Activated naive CD4-positive, alpha-beta T cell treated with anti-CD3 and anti-CD28 coated beads, Interleukin-2, amount 50 U/mL, for 72 hours (primary cell): ENCODE measurements around the gene GLI3. TPM values are rescaled to one million over a fixed set of nuclear protein-coding genes. Genes with fewer than 3 reads are reported as not detected.

ENCODE experiments used
- ATAC-seq, 2 donors: fragments of 150-1000 bp; cut with Tn5 transposase; 2 replicates each; pipeline ENCODE4 v1.10.0; 2021; ENCODE audit warnings: mild to moderate bottlenecking in 2 of 2, moderate library complexity in 2 of 2
- DNase-seq, 2 donors: peaks; one replicate each; pipeline ENCODE4 v3.0.0; 2021 to 2022; ENCODE audit warnings: low spot score in 2 of 2
- H3K27ac Mint-ChIP-seq, 2 donors: one replicate each; pipeline ENCODE4 v1.8.0; 2022; ENCODE audit warnings: mild to moderate bottlenecking in 2 of 2, mixed read lengths in 2 of 2
- H3K36me3 Mint-ChIP-seq, 2 donors: one replicate each; pipeline ENCODE4 v1.8.0; 2022; ENCODE audit warnings: mixed read lengths in 2 of 2
- H3K9me3 Mint-ChIP-seq, 2 donors: one replicate each; pipeline ENCODE4 v1.8.0; 2022; ENCODE audit warnings: mixed read lengths in 2 of 2
- total RNA-seq, 2 donors: library from RNA; stranded (reverse); gene quantifications; one replicate each; pipeline ENCODE4 v1.2.3, GENCODE V29; 2022

GLI3 gene
- total RNA-seq, 2 donors from 2014 or later, result 0.14 to 0.64 TPM

- DNase-seq, result no peak
- peaks cover 5 to 10% of the 10 kb centered on the region in 2 donors for H3K36me3 Mint-ChIP-seq
- ATAC-seq, result no peak
- no peak overlapping the region for H3K27ac Mint-ChIP-seq
- H3K9me3 Mint-ChIP-seq, result peaks cover 0 to 3% of the 10 kb centered on the region in 2 donors
These were observed 4.4 kb upstream of the GLI3 start for GRCh38 chr7:42241424-42241823.

- Mint-ChIP-seq H3K36me3 (peaks cover 5 to 15% of the 10 kb centered on the region in 2 donors), H3K27ac (no peak overlapping the region), H3K9me3 (peaks cover 0 to 3% of the 10 kb centered on the region in 2 donors)
- ATAC-seq (no peak), DNase-seq (no peak)
These were observed 3.4 kb upstream of the GLI3 start for GRCh38 chr7:42240416-42240815.

GRCh38 chr7:42238709-42239366 lies 1.8 kb upstream of the GLI3 start:
- no peak overlapping the region for H3K27ac Mint-ChIP-seq
- peaks cover 0 to 3% of the 10 kb centered on the region in 2 donors for H3K9me3 Mint-ChIP-seq
- no peak for DNase-seq
- no peak for ATAC-seq
- H3K36me3 Mint-ChIP-seq, result peaks cover 5 to 15% of the 10 kb centered on the region in 2 donors

- no peak overlapping the region for H3K27ac Mint-ChIP-seq
- DNase-seq, result no peak
- ATAC-seq, result peak; percentile 6 to 20
- H3K9me3 Mint-ChIP-seq, result peaks cover 0 to 3% of the 10 kb centered on the region in 2 donors
- H3K36me3 Mint-ChIP-seq, result peaks cover 5 to 15% of the 10 kb centered on the region in 2 donors
These were observed 967 bp upstream of the GLI3 start for GRCh38 chr7:42237811-42238541.

DNA sequence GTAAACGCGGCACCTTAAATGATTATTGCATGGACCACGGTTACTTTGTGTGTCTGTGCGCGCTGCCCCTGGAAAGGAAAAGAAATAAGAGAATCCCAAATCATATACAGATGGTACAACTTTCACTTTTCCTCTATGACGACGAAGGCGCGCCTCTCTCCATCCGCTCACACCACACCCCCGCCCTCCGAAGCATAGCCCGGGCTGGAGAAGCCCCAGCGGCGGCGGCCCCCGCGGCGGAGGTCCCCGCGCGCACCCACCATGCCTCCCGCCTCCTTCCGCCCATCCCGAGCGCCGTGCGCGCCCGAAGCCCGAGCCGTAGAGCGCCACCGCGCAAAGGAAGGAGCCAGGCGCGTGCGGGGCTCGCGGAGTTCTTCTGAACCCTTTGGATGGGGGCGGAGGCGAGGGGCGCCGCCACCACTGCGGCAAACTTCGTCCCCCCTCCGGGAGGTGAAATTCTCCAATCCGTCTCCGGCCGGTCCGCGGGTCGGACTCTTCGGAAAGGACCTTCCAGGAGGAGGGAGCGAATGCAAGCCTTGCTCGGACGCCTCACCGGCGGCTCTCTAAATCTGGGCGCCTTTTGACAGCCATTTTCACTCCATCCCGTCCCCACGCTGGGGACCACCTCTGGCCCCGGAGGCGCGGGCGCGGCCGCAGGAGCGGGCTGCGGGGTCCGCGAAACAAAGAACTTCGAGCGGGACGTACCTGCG lies 588 bp downstream of the GLI3 start:
- Mint-ChIP-seq H3K36me3 (peaks cover 5 to 10% of the 10 kb centered on the region in 2 donors), H3K9me3 (no peaks in the 10 kb centered on the region), H3K27ac (no peak overlapping the region)
- DNase-seq (peak in 1 of 2 donors; percentile 12), ATAC-seq (peak; percentile 3 to 34)

DNA sequence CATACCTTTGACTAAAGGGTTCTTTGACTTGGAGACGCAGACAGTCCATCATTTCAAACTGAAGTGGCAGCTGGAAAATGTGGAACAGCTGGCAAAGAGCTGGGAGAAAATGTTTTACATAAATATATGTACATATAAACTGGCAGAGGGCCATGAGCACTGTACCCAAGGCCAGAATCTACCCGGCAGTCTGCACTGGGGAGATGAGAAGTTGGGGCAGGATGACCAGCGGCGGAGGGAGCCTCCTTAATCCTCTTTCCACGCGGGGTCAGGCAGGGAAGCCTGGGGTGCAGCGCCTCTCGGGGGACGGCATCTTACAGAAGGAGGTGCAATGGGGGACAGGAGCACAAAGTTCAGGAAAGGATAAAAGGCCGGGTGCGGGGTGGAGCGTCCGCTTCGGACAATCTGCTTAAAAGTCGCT lies 1.3 kb downstream of the GLI3 start:
- DNase-seq, result no peak
- ATAC-seq, result no peak
- peaks cover 5 to 10% of the 10 kb centered on the region in 2 donors for H3K36me3 Mint-ChIP-seq
- H3K9me3 Mint-ChIP-seq, result no peaks in the 10 kb centered on the region
- no peak overlapping the region for H3K27ac Mint-ChIP-seq

GRCh38 chr7:42234736-42235135 lies 2.3 kb downstream of the GLI3 start:
- no peak overlapping the region for H3K27ac Mint-ChIP-seq
- DNase-seq, result no peak
- peaks cover 5 to 10% of the 10 kb centered on the region in 2 donors for H3K36me3 Mint-ChIP-seq
- no peaks in the 10 kb centered on the region for H3K9me3 Mint-ChIP-seq
- no peak for ATAC-seq

GRCh38 chr7:42233695-42234331 lies 3.2 kb downstream of the GLI3 start:
- peaks cover 5 to 10% of the 10 kb centered on the region in 2 donors for H3K36me3 Mint-ChIP-seq
- no peaks in the 10 kb centered on the region for H3K9me3 Mint-ChIP-seq
- no peak for ATAC-seq
- DNase-seq, result no peak
- no peak overlapping the region for H3K27ac Mint-ChIP-seq

DNA sequence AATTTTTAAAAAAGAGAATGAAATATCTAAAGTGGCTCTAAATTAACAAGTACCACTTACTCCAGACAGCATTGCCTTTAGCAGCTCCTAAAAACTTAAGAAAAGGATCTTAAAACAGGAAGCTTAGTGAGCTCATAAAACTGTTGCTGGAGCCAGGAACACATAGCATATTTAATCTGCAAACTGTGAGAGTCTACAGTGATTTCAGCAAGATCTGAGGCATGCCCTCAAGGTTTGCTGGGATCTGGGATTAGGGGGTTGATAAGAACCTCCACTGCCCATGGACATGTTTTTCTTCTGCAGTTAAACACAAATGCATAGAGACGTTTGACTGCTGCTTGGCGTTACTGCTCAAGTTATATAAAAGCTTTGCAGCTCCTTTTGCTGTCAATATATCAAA lies 3.8 kb downstream of the GLI3 start:
- no peak for ATAC-seq
- H3K9me3 Mint-ChIP-seq, result no peaks in the 10 kb centered on the region
- no peak overlapping the region for H3K27ac Mint-ChIP-seq
- peaks cover 1 to 6% of the 10 kb centered on the region in 2 donors for H3K36me3 Mint-ChIP-seq
- no peak for DNase-seq

DNA sequence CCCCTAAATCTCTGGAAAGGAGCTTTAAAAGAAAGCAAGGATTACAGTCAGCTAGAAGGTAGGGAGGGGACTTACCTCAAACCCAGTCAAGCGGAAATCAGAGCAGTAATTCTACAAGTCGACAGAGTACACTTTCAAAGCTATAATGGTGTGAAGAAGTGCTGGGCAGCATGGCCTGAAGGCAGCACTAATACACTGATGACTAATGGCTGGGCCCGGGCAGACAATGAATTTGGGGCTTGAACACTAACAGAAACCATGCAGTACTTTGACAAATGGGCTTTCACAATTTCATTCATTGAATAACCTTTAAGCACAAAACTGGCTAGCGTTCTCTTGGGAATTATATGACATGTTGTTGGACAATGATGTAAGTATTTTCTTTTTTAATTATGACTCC lies 4.7 kb downstream of the GLI3 start:
- DNase-seq, result no peak
- Mint-ChIP-seq H3K27ac (no peak overlapping the region), H3K9me3 (no peaks in the 10 kb centered on the region), H3K36me3 (peaks cover 4 to 9% of the 10 kb centered on the region in 2 donors)
- no peak for ATAC-seq

DNA sequence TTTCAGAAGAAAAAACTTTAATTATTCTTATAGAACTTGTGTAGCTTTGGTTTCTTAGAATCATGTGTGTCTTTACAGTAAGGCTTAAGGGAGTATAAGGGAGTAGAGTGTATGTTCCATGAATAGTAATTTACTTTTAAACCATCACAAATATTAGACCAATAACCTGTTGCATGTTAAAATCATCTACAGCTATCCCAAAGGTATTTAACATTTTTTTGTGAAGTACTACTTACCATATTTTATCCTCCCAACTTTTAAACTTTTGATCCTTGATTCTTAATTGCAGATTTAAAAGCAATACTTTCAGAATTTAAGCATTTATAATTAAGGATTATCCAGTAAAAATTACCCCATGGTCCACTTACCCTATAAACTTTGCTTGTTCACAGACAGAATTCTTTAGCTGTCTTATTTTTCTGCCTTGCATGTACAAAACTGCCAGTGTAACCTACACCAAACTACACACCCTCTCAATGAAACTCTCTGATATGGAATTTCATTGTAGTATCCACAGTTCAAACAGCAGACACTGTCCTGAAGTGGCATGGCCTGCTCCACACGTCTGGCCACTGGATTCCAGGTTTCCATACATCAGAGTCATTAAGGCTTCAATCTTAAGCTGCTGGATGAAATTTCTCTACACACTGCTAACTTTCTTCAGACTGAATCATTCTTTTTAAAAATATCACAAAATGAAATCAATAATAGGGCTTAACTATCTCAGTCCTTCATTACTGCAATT lies 5.8 kb downstream of the GLI3 start:
- Mint-ChIP-seq H3K9me3 (no peaks in the 10 kb centered on the region), H3K27ac (no peak overlapping the region), H3K36me3 (peaks cover 7 to 10% of the 10 kb centered on the region in 2 donors)
- DNase-seq, result no peak
- ATAC-seq, result no peak

GRCh38 chr7:42227936-42228591 lies 8.9 kb downstream of the GLI3 start:
- no peak overlapping the region for H3K27ac Mint-ChIP-seq
- no peaks in the 10 kb centered on the region for H3K9me3 Mint-ChIP-seq
- peak; percentile 34 to 76 for ATAC-seq
- peaks cover 5 to 7% of the 10 kb centered on the region in 2 donors for H3K36me3 Mint-ChIP-seq
- peak in 1 of 2 donors; percentile 8 for DNase-seq

- Mint-ChIP-seq H3K27ac (peak overlapping the region in 1 of 2 donors; percentile 45), H3K9me3 (no peaks in the 10 kb centered on the region), H3K36me3 (peaks cover 5 to 7% of the 10 kb centered on the region in 2 donors)
- ATAC-seq (peak; percentile 47 to 90), DNase-seq (peak in 1 of 2 donors; percentile 22)
These were observed 9.5 kb downstream of the GLI3 start for GRCh38 chr7:42227541-42227935.

GRCh38 chr7:42227021-42227420 lies 10.0 kb downstream of the GLI3 start:
- no peak for ATAC-seq
- Mint-ChIP-seq H3K9me3 (no peaks in the 10 kb centered on the region), H3K36me3 (peaks cover 5 to 7% of the 10 kb centered on the region in 2 donors), H3K27ac (no peak overlapping the region)
- no peak for DNase-seq

DNA sequence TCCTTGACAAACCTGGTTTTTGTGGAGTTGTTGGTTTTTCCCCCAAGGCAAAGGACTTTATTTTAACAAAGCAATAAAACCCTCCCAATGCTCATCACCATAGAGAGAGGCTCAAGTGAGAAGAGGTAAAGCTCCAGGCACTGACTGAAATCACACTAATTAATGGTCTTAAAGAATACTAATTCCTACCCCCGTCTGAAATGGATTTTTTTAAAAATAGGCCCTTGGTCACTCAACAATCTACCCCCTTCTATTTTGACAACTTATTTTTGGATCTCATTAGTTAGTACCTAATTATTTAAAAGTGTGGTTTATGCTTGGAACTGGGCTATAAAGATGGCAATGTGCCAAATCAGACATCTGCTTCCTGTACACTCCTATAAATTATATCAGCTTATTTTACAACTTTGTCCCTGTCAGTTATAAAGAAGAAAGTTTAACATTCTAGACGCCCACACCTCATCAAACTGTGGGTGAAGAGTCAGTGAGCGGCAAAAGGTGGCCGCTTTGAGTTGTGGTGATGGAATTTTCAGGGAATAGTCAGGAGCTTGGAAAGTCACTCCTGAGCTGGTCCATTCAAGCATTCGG lies 10.6 kb downstream of the GLI3 start:
- no peak for DNase-seq

More for the DNA sequence above, 10.6 kb downstream of the GLI3 start:
- no peaks in the 10 kb centered on the region for H3K9me3 Mint-ChIP-seq
- H3K36me3 Mint-ChIP-seq, result peaks cover 5 to 7% of the 10 kb centered on the region in 2 donors
- H3K27ac Mint-ChIP-seq, result no peak overlapping the region
- ATAC-seq, result no peak
